ENCODE measurements around the gene ALDH8A1.

Gene ALDH8A1

DNA sequence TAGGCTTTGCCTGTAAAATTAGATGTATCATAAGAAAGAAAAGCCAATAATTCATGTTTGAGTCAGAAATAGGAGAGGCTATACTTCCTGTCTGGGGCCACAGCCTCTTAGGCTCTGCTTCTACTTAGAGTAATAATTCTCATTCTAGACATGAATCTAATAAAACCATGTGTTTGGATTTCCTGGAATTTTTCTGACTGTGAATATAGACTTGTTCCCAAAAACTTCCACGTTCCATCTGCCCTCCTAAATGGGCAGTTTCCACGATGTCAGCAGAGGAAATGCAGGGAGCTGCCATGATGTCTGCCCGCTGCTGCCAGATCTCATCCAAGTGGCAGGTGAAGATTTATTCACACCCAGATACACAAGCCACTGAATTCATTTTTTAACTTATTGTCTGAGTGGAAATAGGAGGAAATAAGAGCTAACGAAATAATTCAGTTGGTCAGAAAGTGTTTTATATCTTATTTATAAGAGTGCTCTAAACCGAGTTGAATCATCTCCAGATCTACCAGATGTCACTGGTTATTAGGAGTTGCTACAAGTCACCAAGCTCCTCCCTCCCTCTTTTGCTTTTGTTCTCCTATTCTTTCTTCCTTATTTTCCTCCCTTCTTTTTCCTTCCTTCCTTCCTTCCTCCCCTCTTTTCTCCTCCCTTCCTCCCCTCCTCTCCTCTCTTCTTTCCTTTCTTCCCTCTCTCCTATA, 69.3 kb downstream of the ALDH8A1 start:
- H3K4me3 ChIP-seq (ENCODE audit: low read depth, low read length) = no peak overlapping the region
- TF ChIP-seq, protein P1, sequence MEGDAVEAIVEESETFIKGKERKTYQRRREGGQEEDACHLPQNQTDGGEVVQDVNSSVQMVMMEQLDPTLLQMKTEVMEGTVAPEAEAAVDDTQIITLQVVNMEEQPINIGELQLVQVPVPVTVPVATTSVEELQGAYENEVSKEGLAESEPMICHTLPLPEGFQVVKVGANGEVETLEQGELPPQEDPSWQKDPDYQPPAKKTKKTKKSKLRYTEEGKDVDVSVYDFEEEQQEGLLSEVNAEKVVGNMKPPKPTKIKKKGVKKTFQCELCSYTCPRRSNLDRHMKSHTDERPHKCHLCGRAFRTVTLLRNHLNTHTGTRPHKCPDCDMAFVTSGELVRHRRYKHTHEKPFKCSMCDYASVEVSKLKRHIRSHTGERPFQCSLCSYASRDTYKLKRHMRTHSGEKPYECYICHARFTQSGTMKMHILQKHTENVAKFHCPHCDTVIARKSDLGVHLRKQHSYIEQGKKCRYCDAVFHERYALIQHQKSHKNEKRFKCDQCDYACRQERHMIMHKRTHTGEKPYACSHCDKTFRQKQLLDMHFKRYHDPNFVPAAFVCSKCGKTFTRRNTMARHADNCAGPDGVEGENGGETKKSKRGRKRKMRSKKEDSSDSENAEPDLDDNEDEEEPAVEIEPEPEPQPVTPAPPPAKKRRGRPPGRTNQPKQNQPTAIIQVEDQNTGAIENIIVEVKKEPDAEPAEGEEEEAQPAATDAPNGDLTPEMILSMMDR (IDR thresholded peaks at IDR 0.05; ENCODE audit: control insufficient read depth, extremely low read depth, insufficient read depth) = no peak
- DNase-seq (ENCODE audit: low read depth) = no peak

DNA sequence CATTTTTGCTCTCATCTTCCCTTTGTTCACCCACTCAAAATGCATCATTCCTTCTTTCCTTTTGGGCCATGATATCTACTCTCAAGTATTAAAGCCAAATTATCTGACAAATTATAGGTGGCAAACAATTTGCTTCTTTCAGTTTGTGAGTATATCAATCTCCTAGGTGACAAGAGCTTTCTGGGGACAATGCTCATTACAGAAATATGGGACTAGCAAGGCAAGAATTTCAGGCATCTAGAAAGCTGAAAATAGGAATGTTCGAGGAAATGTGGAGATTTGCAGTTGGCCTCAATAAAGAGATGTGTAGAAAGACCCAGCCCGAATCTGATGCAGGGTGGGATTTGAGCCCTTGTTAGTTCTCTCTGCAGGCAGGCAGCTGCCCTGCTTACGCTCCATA, 71.8 kb downstream of the ALDH8A1 start:
- TF ChIP-seq, protein P1 (IDR thresholded peaks at IDR 0.05; ENCODE audit: control insufficient read depth, extremely low read depth, insufficient read depth) = no peak
- DNase-seq (ENCODE audit: low read depth) = no peak
- no peak overlapping the region for H3K4me3 ChIP-seq (ENCODE audit: low read depth, low read length)

DNA sequence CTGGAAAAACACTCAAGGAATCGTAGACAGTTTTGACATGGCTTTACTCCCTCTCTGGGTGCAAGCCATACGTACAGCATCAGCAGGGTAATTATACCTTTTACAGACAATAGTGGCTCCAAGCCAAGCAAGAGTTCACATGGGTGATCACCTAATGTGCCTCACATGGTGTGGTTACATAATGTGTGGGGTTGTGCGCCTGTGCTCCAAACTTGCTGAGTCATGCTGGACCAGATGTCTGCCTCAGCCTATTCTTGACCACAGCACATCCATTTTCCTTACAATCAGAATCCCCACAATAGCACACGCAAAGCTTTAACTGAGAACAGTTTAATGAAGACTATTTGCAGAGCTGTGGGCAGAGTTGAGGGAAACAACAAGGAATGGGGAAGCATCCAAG, 74.5 kb downstream of the ALDH8A1 start:
- TF ChIP-seq, protein P1 (IDR thresholded peaks at IDR 0.05; ENCODE audit: control insufficient read depth, extremely low read depth, insufficient read depth) = no peak
- no peak overlapping the region for H3K4me3 ChIP-seq (ENCODE audit: low read depth, low read length)
- no peak for DNase-seq (ENCODE audit: low read depth)

DNA sequence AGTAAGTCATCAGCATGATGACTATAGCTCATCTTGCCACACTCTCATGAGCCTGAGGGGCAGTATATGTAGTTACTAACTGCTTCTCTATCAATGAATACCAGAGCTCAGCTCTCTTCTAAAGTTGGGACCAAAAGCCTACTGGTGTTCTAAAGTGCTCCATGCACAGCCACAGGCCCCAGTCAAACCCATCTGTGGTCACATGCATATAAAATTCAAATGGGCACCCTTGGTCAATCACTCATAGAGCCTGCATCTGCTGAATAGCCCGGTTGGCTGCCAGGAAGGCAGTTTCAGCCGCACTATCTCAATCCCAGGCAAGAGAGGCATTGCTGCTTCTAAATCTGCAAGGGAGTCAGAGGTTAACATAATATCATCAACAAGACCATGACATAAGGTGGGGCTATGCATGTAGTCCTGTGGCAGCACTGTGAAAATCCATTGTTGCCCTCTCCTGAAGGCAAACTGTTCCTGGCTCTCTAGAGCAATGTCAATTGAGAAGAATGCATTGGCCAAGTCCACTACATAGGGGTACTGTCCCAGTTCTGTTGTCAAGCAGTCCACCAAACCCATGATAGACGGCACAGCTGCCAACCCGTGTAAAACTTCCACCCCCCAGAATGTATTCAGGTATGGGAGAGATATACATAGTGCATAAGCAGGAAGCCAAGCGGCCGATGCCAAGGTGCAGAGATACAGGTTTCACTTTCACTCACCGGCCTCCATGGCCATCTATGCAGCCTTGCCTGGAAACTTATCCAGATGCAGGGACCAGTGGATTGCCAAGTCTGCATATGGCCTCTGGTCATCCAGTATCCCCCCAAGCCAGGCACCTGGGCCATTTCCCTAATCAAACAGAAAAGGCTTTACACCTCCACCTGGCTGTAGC, 76.2 kb downstream of the ALDH8A1 start:
- H3K4me3 ChIP-seq (ENCODE audit: low read depth, low read length) = no peak overlapping the region
- TF ChIP-seq, protein P1 (IDR thresholded peaks at IDR 0.05; ENCODE audit: control insufficient read depth, extremely low read depth, insufficient read depth) = no peak
- DNase-seq (ENCODE audit: low read depth) = no peak

- TF ChIP-seq, protein P1 (IDR thresholded peaks at IDR 0.05; ENCODE audit: control insufficient read depth, extremely low read depth, insufficient read depth) = no peak
- DNase-seq (ENCODE audit: low read depth) = no peak
- H3K4me3 ChIP-seq (ENCODE audit: low read depth, low read length) = no peak overlapping the region
Measured at GRCh38 chr6:134870677-134871498, 79.0 kb downstream of the ALDH8A1 start.

- TF ChIP-seq, protein P1 (IDR thresholded peaks at IDR 0.05; ENCODE audit: control insufficient read depth, extremely low read depth, insufficient read depth) = no peak
- no peak for DNase-seq (ENCODE audit: low read depth)
- no peak overlapping the region for H3K4me3 ChIP-seq (ENCODE audit: low read depth, low read length)
Measured at GRCh38 chr6:134868812-134869211, 81.1 kb downstream of the ALDH8A1 start.
